ENCODE data around the gene EVX1. TPM values are rescaled to one million over a fixed set of nuclear protein-coding genes. Genes with fewer than 3 reads are reported as not detected.

Gene EVX1
- total RNA-seq, 4 donors from 2014 or later: not detected

GRCh38 chr7:27269455-27269854 lies 26.9 kb downstream of the EVX1 start:
- TF ChIP-seq, protein P1, sequence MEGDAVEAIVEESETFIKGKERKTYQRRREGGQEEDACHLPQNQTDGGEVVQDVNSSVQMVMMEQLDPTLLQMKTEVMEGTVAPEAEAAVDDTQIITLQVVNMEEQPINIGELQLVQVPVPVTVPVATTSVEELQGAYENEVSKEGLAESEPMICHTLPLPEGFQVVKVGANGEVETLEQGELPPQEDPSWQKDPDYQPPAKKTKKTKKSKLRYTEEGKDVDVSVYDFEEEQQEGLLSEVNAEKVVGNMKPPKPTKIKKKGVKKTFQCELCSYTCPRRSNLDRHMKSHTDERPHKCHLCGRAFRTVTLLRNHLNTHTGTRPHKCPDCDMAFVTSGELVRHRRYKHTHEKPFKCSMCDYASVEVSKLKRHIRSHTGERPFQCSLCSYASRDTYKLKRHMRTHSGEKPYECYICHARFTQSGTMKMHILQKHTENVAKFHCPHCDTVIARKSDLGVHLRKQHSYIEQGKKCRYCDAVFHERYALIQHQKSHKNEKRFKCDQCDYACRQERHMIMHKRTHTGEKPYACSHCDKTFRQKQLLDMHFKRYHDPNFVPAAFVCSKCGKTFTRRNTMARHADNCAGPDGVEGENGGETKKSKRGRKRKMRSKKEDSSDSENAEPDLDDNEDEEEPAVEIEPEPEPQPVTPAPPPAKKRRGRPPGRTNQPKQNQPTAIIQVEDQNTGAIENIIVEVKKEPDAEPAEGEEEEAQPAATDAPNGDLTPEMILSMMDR (IDR thresholded peaks at IDR 0.05; ENCODE audit: low read depth): no peak

DNA sequence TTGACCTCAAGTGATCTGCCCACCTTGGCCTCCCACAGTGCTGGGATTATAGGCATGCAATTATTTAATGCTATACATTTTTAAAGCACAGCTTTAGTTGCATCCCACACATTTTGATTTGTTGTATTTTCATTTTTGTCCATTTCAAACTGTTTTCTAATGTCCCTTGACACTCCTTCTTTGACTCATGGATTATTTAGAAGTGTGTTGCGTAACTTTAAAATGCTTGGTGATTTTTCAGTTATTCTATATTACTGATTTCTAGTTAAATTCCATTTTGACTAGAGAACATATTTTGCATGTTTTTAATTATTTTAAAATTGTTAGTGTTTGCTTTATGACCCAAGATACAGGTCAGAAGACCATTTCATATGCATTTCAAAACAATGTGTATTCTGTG lies 28.8 kb downstream of the EVX1 start:
- TF ChIP-seq, protein P1 (IDR thresholded peaks at IDR 0.05; ENCODE audit: low read depth): no peak

DNA sequence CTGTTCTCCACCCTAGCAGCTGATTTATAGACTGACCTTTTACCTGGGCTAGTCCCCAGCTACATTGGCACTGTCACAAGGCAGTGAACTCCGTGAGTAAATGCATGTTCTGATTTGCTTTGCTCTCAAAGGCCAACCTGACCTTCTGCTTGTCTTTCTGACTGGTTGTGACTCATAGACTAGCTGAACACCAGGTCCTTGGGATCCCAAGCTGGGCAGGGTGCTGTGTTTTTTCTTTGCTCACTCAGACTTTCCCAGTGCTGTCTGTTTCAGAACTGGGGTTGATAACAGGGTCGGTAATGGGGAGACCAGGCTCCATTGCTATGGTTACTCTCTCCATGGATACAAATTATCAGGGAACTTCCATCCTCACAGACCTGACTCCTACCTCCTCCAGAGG lies 35.0 kb downstream of the EVX1 start:
- TF ChIP-seq, protein P1 (IDR thresholded peaks at IDR 0.05; ENCODE audit: low read depth): no peak

GRCh38 chr7:27283558-27283957 lies 41.0 kb downstream of the EVX1 start:
- TF ChIP-seq, protein P1 (IDR thresholded peaks at IDR 0.05; ENCODE audit: low read depth): no peak

DNA sequence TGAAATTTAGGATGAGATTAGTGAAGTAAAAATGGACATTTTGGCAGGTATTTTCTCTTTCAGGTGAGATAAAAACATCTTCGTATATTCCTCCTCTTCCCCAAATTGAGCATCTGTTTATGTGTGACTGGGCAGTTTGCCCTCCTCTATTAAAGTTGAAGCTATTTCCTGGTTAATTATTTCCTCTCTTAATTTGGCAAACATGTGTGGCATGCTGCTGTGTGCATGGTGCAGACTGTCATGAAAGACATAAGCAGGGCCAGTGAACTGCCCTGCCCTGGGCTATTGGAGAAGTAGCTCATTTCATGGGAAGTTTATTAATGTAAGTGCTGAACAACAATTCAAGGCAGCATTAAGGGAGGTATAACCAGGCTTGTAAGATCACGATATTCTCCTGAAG lies 52.6 kb downstream of the EVX1 start:
- TF ChIP-seq, protein P1 (IDR thresholded peaks at IDR 0.05; ENCODE audit: low read depth): no peak

DNA sequence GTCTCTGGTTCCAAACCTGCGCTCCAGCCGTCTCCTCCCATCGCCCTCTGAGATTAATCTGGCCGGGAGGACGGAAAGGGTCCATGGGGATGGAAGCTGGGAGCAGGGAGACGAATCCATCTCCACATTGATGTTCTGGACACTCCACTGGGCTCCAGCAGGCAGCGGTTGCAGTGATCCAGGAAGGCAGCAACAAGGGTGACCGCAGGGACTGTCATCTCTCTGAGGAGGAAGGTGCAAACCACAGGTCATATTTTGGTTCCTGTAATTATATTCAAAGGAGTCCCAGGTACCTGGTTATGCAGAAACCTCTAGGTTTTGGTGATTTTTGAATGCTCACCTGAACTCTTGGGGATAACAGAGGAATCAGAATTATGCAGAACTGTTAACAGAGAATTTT lies 54.8 kb downstream of the EVX1 start:
- TF ChIP-seq, protein P1 (IDR thresholded peaks at IDR 0.05; ENCODE audit: low read depth): no peak

Other genes starting within 250 kb of the EVX1 start
- gene HOXA1, start 146.8 kb upstream of the EVX1 start, total RNA-seq: 1 to 10 TPM in 1 of 4 donors, under 1 TPM in 3; 0.33 to 1.5 (median 0.60) TPM
- gene HOXA2, start 140.1 kb upstream of the EVX1 start, total RNA-seq: 1 to 10 TPM in 1 of 4 donors, under 1 TPM in 2, not detected in 1; 0.51 to 1.7 (median 0.88) TPM
- 1 to 10 TPM in 3 of 4 donors, not detected in 1; 1.2 to 2.4 (median 1.5) TPM for gene HOXA4, start 112.0 kb upstream of the EVX1 start, total RNA-seq
- gene HOXA5, start 99.1 kb upstream of the EVX1 start, total RNA-seq: 1 to 10 TPM; 2.9 to 6.4 (median 4.7) TPM
- gene HOXA6, start 95.0 kb upstream of the EVX1 start, total RNA-seq: 1 to 10 TPM; 1.3 to 5.3 (median 2.8) TPM
- gene HOXA3, start 90.2 kb upstream of the EVX1 start, total RNA-seq: 1 to 10 TPM; 3.4 to 3.9 (median 3.6) TPM
- 1 to 10 TPM; 2.8 to 4.3 (median 3.6) TPM for gene HOXA7, start 86.1 kb upstream of the EVX1 start, total RNA-seq
- 10 to 100 TPM in 1 of 4 donors, 1 to 10 TPM in 3; 5.4 to 10.9 (median 9.0) TPM for gene HOXA9, start 77.3 kb upstream of the EVX1 start, total RNA-seq
- gene HOXA10, start 68.5 kb upstream of the EVX1 start, total RNA-seq: 10 to 100 TPM; 17.3 to 22.6 (median 20.9) TPM
- 1 to 10 TPM; 1.8 to 4.1 (median 1.9) TPM for gene HOXA11, start 57.6 kb upstream of the EVX1 start, total RNA-seq
- under 1 TPM in 3 of 4 donors, not detected in 1; 0.44 to 0.68 (median 0.65) TPM for gene HOXA13, start 42.7 kb upstream of the EVX1 start, total RNA-seq

Data from subcutaneous adipose tissue (tissue), 4 donors.